GM08714 (cell line): ENCODE results near the gene MUC4.

Source experiments
- H3K4me3 ChIP-seq: fragments of 200-500 bp; sonication (Bioruptor generic); 2 replicates; pipeline ENCODE4 v1.5.1; 2014; ENCODE audit warnings: mild to moderate bottlenecking, low read length, inconsistent platforms
- ZNF274 ChIP-seq: IDR thresholded peaks from 2 replicates; pipeline ENCODE4 v1.6.1; 2012; ENCODE audit warnings: mild to moderate bottlenecking, low read depth, low read length

Gene MUC4, protein sequence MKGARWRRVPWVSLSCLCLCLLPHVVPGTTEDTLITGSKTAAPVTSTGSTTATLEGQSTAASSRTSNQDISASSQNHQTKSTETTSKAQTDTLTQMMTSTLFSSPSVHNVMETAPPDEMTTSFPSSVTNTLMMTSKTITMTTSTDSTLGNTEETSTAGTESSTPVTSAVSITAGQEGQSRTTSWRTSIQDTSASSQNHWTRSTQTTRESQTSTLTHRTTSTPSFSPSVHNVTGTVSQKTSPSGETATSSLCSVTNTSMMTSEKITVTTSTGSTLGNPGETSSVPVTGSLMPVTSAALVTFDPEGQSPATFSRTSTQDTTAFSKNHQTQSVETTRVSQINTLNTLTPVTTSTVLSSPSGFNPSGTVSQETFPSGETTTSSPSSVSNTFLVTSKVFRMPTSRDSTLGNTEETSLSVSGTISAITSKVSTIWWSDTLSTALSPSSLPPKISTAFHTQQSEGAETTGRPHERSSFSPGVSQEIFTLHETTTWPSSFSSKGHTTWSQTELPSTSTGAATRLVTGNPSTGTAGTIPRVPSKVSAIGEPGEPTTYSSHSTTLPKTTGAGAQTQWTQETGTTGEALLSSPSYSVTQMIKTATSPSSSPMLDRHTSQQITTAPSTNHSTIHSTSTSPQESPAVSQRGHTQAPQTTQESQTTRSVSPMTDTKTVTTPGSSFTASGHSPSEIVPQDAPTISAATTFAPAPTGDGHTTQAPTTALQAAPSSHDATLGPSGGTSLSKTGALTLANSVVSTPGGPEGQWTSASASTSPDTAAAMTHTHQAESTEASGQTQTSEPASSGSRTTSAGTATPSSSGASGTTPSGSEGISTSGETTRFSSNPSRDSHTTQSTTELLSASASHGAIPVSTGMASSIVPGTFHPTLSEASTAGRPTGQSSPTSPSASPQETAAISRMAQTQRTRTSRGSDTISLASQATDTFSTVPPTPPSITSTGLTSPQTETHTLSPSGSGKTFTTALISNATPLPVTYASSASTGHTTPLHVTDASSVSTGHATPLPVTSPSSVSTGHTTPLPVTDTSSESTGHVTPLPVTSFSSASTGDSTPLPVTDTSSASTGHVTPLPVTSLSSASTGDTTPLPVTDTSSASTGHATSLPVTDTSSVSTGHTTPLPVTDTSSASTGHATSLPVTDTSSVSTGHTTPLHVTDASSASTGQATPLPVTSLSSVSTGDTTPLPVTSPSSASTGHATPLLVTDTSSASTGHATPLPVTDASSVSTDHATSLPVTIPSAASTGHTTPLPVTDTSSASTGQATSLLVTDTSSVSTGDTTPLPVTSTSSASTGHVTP (N-terminal part only)

DNA sequence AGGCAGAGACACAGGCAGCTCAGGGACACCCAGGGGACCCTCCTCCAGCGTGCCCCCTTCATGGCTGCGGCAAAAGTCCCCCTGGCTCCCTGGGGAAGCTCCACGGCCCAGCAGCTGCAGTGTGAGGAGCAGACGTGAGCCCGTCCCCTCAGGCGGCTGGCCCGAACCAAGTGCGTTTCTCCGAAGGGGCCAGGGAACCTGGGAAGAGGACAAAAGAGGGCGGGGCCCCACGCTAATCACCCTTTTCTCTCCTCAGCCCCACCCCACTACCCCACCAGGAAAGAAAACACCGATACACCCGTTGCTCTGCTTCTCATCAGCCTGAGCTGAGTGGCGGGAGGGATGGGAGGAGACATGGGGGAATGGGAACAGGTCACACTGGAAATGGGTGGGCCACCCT, at the start of gene MUC4:
Gene MUC4, minus strand, starts transcription at position 174 of the 400 bp plus-strand sequence. Its CDS starts 112 bp downstream, at position 62.
- TF ChIP-seq ZNF274, result no peak
- no peak within 1 kb of the TSS for H3K4me3 ChIP-seq

DNA sequence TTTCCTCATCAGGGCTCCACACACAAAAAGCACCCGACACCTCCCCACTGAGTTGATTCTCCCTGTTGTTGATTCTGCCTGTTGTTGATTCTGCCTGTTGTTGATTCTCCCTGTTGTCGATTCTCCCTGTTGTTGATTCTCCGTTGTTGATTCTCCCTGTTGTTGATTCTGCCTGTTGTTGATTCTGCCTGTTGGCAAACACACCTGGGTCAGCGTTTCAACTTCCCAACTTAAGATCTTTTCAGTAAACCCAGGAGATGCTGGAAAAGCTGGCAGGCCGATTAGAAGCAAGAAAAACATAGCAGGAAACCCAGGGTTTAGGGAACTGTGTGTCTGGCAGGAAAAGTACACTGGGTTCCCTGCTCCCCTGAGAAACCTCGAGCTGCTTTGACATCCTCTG, 48.7 kb upstream of the MUC4 start:
- TF ChIP-seq ZNF274, result no peak
- H3K4me3 ChIP-seq, result no peak overlapping the region

DNA sequence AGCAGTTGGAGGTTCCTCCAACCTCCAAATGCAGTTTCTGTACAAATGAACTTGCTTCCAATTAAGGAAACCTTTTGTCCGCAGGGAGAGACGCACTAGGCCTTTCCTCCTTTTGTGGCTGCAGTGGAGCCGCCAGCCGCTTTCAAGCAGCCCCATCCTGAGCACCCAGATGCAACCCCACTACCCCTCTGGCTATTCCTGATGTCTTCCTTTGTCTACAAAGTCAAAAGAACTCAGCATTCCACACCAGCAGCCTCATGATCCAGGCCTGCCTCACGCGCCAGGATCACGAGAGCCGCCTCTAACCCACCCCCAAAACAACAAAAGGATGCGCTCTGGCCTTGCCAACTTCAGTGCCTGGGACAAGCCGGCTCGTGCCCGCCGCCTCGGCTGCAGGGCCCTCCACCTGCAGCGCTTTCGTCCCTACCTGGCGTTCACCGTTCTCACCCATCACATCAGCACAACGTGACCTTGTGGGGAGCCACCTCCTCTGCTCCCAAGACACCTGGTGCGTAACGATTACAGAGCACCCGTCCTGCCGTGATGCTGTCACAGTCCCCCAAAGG, 48.2 kb upstream of the MUC4 start:
- H3K4me3 ChIP-seq, result no peak overlapping the region
- no peak for TF ChIP-seq ZNF274

DNA sequence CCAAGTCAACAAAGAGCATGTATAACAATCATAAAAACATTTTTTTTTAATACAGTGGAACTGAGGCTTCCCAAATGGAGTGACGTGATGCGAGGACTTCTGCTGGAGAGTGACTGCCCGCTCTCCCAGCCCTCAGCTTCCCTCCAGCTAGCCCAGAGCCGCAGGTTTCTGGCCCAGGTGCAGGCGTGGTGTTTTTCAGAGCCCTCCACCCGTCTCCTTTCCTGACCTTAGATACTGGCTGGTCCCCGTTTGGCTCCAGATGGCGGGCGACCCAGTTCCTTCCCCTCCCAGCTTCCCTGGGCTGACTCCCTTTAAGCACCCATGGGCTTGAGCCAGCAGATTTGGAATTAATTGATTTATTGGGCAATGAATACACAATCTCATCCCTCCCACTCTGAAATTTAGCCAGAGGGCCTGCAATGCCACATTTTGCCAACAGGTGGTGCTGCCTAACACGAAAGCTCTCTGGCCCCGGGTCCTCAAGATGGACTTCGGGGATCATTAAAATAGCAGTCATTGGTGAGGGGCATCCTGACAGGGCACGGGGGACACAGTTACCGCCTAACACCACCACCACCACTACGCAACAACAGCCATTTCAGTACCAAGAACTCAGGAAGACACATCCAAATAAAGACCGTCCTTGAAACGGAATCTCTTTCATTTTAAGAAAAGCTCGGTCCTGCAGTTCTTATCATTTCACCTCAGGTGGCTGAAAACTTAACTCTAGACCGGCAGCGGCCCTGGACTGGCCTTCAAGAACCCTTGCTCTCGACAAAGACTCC, 47.5 kb upstream of the MUC4 start:
- no peak for TF ChIP-seq ZNF274
- no peak overlapping the region for H3K4me3 ChIP-seq

DNA sequence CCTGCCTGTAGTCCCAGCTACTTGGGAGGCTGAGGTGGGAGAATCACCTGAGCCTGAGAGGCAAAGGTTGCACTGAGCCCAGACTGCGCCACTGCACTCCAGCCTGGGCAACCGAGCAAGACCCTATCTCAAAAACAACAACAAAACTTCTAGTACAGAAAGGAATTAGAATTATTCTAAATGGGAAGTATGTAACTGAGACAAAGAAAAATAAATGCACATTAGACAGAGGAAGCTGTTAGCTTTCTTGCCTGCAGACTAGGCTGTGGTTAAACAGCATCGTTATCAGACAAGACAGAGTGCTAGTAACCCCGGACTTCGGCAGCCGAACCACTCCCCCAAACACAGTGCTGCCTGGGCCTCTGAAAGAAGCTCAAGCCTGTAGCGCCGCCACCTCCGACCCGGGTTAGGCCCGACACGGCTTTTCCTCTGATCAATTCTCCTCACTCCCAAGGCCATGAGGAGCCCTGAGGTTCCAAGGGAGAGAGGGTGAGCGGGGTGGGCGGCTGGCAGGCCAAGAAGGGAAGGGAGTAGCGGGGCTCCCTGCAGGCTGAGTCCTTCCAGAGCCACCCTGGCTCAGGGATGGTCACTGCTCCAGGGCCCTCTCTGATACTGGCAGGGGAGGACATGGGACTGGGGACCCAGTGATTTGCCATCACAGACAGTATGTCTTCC, 44.8 kb upstream of the MUC4 start:
- no peak overlapping the region for H3K4me3 ChIP-seq
- no peak for TF ChIP-seq ZNF274

DNA sequence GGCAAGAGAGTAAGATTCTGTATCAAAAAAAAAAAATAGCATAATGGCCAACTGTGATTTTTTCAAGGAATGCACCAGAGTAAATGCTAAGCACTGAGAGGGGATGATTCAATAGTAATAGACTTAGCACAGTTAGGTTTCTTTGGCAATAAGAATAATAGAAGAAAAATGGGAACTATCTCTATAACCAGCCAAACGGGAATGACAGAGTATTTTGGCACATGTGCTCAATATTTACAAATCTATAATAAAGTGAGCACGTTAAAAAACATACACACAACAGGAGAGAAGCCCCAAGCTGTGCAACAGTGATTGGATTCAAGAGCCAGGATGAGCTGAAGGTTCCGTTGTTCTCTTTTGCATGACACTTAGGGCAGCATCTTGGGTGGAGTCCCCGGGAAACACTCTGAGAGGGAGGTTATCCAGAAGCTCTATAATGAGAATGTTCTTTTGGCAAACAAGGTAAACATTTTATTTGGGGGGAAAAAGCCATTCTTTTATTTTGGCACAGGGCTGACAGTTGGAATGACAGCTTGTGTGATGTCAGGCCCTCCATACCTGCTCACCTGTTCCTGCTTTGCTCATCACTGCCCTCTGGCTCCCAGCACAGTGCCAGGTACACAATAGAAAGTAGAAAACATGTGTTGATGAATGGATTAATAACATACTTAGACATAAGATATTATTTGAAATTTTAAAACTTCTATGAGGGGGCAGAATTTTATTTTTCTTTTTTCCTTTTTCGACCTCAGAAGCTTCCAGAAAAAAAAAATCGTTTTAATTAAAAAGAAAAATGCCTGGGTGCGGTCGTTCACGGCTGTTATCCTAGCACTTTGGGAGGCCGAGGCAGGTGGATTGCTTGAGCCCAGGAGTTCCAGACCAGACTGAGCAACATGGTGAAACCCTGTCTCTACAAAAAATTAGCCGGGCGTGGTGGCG, 44.0 kb upstream of the MUC4 start:
- TF ChIP-seq ZNF274, result no peak
- H3K4me3 ChIP-seq, result no peak overlapping the region

DNA sequence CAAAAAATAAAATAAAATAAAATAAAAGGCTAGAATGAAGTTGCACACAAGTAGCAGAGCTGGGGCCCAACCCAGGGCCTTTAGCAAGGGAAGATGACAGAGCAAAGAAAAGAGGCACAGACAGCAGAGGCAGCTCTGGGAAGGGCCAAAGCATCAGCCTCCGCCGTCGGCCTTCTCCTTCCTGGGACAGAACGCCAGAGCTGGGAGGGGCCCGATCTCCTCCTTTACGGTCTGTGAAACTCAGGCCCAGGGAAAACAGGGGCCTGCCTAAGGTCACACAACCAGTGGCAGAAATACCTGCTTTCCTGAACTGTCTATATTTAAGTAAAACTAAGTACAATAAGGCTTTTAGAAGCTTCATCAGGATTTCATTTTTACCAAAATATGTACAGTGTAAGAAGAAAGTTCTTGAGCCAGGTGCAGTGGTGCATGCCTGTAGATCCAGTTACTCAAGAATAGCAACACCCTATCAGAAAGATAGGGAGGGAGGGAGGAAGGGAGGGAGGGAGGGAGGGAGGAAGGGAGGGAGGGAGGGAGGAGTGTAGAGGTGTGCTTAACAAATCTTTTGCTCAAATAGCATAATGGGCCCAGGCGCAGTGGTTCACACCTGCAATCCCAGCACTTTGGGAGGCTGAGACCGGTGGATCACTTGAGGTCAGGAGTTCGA, 43.0 kb upstream of the MUC4 start:
- TF ChIP-seq ZNF274, result no peak
- no peak overlapping the region for H3K4me3 ChIP-seq

DNA sequence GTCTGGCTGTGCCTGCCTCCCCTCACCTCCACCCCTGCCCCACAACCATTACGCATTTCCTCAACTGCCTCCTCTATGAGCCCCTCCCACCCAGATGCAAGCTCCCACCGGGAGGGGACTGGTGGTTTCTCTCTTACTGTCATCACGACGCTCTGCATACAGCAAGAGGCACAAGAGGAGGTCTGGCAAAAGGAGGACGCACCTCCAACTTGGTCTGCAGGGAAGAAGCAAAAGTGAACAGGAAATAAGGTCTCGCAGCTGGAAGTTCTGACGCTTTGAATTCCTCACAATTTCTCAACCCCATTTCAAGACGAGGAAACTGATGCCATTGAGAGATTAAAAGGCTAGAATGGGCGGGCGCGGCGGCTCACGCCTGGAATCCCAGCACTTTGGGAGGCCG, 42.3 kb upstream of the MUC4 start:
- TF ChIP-seq ZNF274, result no peak
- no peak overlapping the region for H3K4me3 ChIP-seq

DNA sequence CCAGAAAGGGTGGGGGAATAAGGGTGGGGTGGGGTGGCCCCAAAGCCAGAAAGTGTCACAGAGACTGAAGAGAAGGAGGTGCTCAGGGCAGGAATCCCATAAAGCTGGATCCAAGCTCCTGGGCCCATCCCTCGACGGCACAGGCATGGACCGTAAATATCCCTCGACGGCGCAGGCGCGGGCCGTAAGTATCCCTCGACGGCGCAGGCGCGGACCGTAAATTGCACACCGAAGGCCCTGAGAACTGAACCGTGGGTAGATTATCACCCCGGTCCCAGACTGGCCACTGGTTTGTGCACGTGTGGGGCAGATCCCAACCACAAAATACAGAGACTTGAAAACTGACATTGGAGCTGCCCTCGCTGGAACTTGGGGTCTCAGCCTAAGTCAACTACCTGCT, 41.3 kb upstream of the MUC4 start:
- no peak overlapping the region for H3K4me3 ChIP-seq
- TF ChIP-seq ZNF274, result no peak

DNA sequence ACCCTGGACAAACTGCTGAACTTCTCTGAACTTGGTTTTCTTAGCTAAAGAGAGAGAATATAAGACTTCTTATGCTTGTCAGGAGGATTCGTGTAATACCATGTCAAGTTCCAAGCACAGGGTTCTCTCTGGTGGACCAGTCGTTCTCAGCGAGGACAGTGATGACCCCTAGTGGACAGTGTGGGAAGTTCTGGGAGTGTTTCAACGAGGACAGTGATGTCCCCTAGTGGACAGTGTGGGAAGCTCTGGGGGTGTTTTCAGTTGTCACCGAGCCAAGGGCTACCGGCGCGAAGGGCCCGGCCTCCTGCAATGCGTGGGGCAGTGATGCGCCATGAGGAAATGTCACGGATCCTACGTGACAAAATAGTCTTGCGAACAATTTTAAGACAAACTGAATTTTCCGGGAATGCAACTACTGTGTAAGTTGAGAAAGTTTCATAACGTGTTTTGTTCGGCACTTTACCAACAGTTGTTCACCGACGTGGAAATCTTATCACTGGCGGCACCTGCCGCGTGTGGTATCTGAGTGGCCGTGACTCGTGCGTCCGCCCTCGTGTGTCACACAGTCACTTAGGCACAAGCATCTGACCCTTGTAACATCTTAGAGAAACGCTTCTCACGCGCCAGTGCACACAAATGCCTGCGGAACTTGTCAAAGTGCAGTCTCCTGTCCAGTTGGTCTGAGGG, 39.3 kb upstream of the MUC4 start:
- no peak for TF ChIP-seq ZNF274
- no peak overlapping the region for H3K4me3 ChIP-seq
